Caco-2 (cell line): Measurements from ENCODE around the gene POLR2E. TPM values are rescaled to one million over a fixed set of nuclear protein-coding genes. Genes with fewer than 3 reads are reported as not detected.

ENCODE experiments used
- BruUV-seq: library from RNA; stranded (reverse); fragments of 400-500 nt; replicated peaks from 2 replicates; lab custom pipeline; 2021; lab: Mats Ljungman, UMichigan
- CTCF ChIA-PET: fragments of 300-600 bp; sonication (Branson Sonifier 250); formaldehyde crosslinking; loops from one replicate; lab custom pipeline; 2022; ENCODE audit warnings: antibody characterized with exemption; lab: Charles Lee
- POLR2A ChIA-PET: fragments of 300-600 bp; sonication (Branson Sonifier 250); formaldehyde crosslinking; loops from one replicate; lab custom pipeline; 2022; ENCODE audit warnings: antibody characterized with exemption; lab: Charles Lee
- DNase-seq, 2 experiments: peaks; one replicate each; pipeline versions ENCODE4 v3.0.0 to v3.0.0-alpha.2; 2020 to 2022
- H3K27me3 ChIP-seq: replicated peaks from 2 replicates; pipeline ENCODE4 v1.6.0; 2011; ENCODE audit warnings: low read length; ENCODE audit not compliant: control insufficient read depth, insufficient read depth
- H3K36me3 ChIP-seq: 2 replicates; pipeline ENCODE4 v1.5.1; 2011; ENCODE audit warnings: low read length; ENCODE audit not compliant: control insufficient read depth, insufficient read depth
- H3K4me1 ChIP-seq: fragments of 250-450 bp; sonication (Bioruptor Pico); 2 replicates; pipeline ENCODE4 v1.5.1; 2020; ENCODE audit warnings: mild to moderate bottlenecking
- H3K4me3 ChIP-seq: 2 replicates; pipeline ENCODE4 v1.5.1; 2011; ENCODE audit warnings: low read depth, mild to moderate bottlenecking, control low read depth, low read length
- H3K9me3 ChIP-seq: fragments of 250-450 bp; sonication (Bioruptor Pico); 2 replicates; pipeline ENCODE4 v1.5.1; 2020; ENCODE audit warnings: mild to moderate bottlenecking, moderate library complexity
- H3K27ac Mint-ChIP-seq: one replicate; pipeline ENCODE4 v1.8.0; 2022; ENCODE audit warnings: mixed read lengths; ENCODE audit not compliant: unreplicated experiment
- H3K27me3 Mint-ChIP-seq: one replicate; pipeline ENCODE4 v1.8.0; 2022; ENCODE audit warnings: mixed read lengths; ENCODE audit not compliant: insufficient read depth, unreplicated experiment
- H3K36me3 Mint-ChIP-seq: one replicate; pipeline ENCODE4 v1.8.0; 2022; ENCODE audit warnings: mild to moderate bottlenecking, mixed read lengths; ENCODE audit not compliant: insufficient read depth, unreplicated experiment
- H3K4me1 Mint-ChIP-seq: one replicate; pipeline ENCODE4 v1.8.0; 2022; ENCODE audit warnings: low read depth, mixed read lengths; ENCODE audit not compliant: unreplicated experiment
- H3K4me3 Mint-ChIP-seq: one replicate; pipeline ENCODE4 v1.8.0; 2022; ENCODE audit warnings: mild to moderate bottlenecking, moderate library complexity, mixed read lengths; ENCODE audit not compliant: unreplicated experiment
- H3K9me3 Mint-ChIP-seq: one replicate; pipeline ENCODE4 v1.8.0; 2022; ENCODE audit warnings: mixed read lengths; ENCODE audit not compliant: unreplicated experiment
- CTCF ChIP-seq, 2 experiments: fragments of 200-600 bp in 1 of 2; IDR thresholded peaks; 1 replicate in 1 of 2; 2 replicates in 1 of 2; pipeline versions ENCODE4 v1.5.1 to v1.8.0; 2011 to 2022; ENCODE audit warnings: antibody characterized with exemption in 1 of 2, control low read depth in 1 of 2, inconsistent platforms in 1 of 2, low read depth in 1 of 2, low read length in 1 of 2, mild to moderate bottlenecking in 1 of 2, moderate library complexity in 1 of 2; ENCODE audit not compliant: insufficient read depth in 1 of 2, severe bottlenecking in 1 of 2, unreplicated experiment in 1 of 2
- intact Hi-C: fragments of 100-400 bp; cut with micrococcal nuclease; formaldehyde crosslinking; loops from one replicate; pipeline ENCODE4 v1.10.0; 2022; ENCODE audit not compliant: unreplicated experiment
- total RNA-seq: library from RNA; stranded (reverse); gene quantifications from 2 replicates; pipeline ENCODE4 v1.2.3, GENCODE V29; 2022

POLR2E gene
- total RNA-seq, 1 experiment from 2014 or later, result 264 TPM

GRCh38 chr19:1049800-1050199, 45.4 kb downstream of the POLR2E start:
- H3K9me3 ChIP-seq, result no peaks in the 10 kb centered on the region
- intact Hi-C loops, result no loop called here
- H3K27ac Mint-ChIP-seq, result no peak overlapping the region
- no peaks in the 10 kb centered on the region for H3K36me3 ChIP-seq
- H3K4me1 ChIP-seq, result no peaks in the 10 kb centered on the region
- POLR2A ChIA-PET, result no interaction called here
- H3K36me3 Mint-ChIP-seq, result peaks cover 14% of the 10 kb centered on the region
- no peak for TF ChIP-seq CTCF (IDR thresholded peaks at IDR 0.05; ENCODE audit: insufficient read depth in 1 of 2, low read depth in 1 of 2, low read length in 1 of 2, severe bottlenecking in 1 of 2, unreplicated experiment in 1 of 2)
- BruUV-seq, result no TSS peak
- H3K4me3 Mint-ChIP-seq, result no peak overlapping the region
- no peak for DNase-seq
- CTCF ChIA-PET, result no interaction called here
- no peaks in the 10 kb centered on the region for H3K27me3 ChIP-seq
- no peaks in the 10 kb centered on the region for H3K9me3 Mint-ChIP-seq
- H3K4me3 ChIP-seq, result no peak overlapping the region
- no peaks in the 10 kb centered on the region for H3K4me1 Mint-ChIP-seq
- H3K27me3 Mint-ChIP-seq, result no peaks in the 10 kb centered on the region

GRCh38 chr19:1049106-1049505, 46.1 kb downstream of the POLR2E start:
- H3K27ac Mint-ChIP-seq, result no peak overlapping the region
- Histone ChIP-seq H3K27me3 (no peaks in the 10 kb centered on the region), H3K36me3 (no peaks in the 10 kb centered on the region), H3K4me3 (no peak overlapping the region), H3K9me3 (no peaks in the 10 kb centered on the region), H3K4me1 (no peaks in the 10 kb centered on the region)
- H3K36me3 Mint-ChIP-seq, result peaks cover 14% of the 10 kb centered on the region
- no TSS peak for BruUV-seq
- no peak overlapping the region for H3K4me3 Mint-ChIP-seq
- intact Hi-C loops, result no loop called here
- TF ChIP-seq CTCF (IDR thresholded peaks at IDR 0.05; ENCODE audit: insufficient read depth in 1 of 2, low read depth in 1 of 2, low read length in 1 of 2, severe bottlenecking in 1 of 2, unreplicated experiment in 1 of 2), result no peak
- CTCF ChIA-PET, result interaction anchor here (0.8 kb wide), 1 partner anchor 218 kb away, joined by 6 read pairs; no protein-coding TSS in a partner anchor
- H3K4me1 Mint-ChIP-seq, result no peaks in the 10 kb centered on the region
- H3K9me3 Mint-ChIP-seq, result no peaks in the 10 kb centered on the region
- DNase-seq, result no peak
- H3K27me3 Mint-ChIP-seq, result no peaks in the 10 kb centered on the region
- POLR2A ChIA-PET, result no interaction called here

GRCh38 chr19:1047696-1048147, 47.5 kb downstream of the POLR2E start:
- BruUV-seq, result no TSS peak
- Mint-ChIP-seq H3K9me3 (no peaks in the 10 kb centered on the region), H3K27me3 (no peaks in the 10 kb centered on the region), H3K4me1 (no peaks in the 10 kb centered on the region), H3K4me3 (no peak overlapping the region), H3K27ac (no peak overlapping the region), H3K36me3 (peaks cover 14% of the 10 kb centered on the region)
- Histone ChIP-seq H3K4me1 (no peaks in the 10 kb centered on the region), H3K27me3 (no peaks in the 10 kb centered on the region), H3K36me3 (no peaks in the 10 kb centered on the region), H3K4me3 (no peak overlapping the region), H3K9me3 (no peaks in the 10 kb centered on the region)
- ChIA-PET POLR2A (interaction anchor here (1.1 kb wide), 1 partner anchor 21 kb away, joined by 5 read pairs; the partner anchor contains the start of gene CNN2), CTCF (no interaction called here)
- intact Hi-C loops, result no loop called here
- no peak for TF ChIP-seq CTCF (IDR thresholded peaks at IDR 0.05; ENCODE audit: insufficient read depth in 1 of 2, low read depth in 1 of 2, low read length in 1 of 2, severe bottlenecking in 1 of 2, unreplicated experiment in 1 of 2)
- no peak for DNase-seq
